Measurements from ENCODE around the gene RIMKLA.

DNA sequence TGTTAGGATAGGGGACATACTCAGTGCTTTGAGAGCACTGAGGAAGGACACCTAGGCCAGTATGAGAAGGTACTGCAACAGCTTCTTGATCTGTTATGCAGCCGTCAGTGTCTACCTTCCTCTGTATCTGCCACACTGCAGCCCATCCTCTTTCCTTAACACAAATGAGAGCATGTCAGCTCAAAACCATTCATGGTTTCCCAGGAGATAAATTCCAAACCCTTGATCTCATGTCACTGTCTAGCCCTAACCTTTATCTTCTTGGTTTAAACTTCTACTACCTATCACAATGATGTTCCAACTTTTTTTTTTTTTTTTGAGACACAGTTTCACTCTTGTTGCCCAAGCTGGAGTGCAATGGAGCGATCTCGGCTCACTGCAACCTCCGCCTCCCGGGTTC is 73.8 kb downstream of the RIMKLA start:
- TF ChIP-seq POLR2A (IDR thresholded peaks at IDR 0.05; ENCODE audit: low read depth, low read length): no peak
- no peak for TF ChIP-seq POLR2AphosphoS5 (IDR thresholded peaks at IDR 0.05; ENCODE audit: low read depth, low read length)
